Activated naive CD4-positive, alpha-beta T cell (primary cell): ENCODE data around the gene TENT5C.
"Not testable (repeated sequence)": the region's sequence is repeated elsewhere in the genome, so short reads cannot be mapped to it uniquely, and the experiment has no call there.

Source experiments
- DNase-seq, 4 experiments: peaks; one replicate each; lab custom pipeline; 2025; lab: John Stamatoyannopoulos, UW

TENT5C gene

GRCh38 chr1:117605774-117606648, at the start of gene TENT5C:
Gene TENT5C (plus strand): TSS chr1:117606048. CDS start chr1:117622869, 16,821 bp downstream.
- peak; percentile 87 to 99 (median 94) for DNase-seq

- no peak for DNase-seq
These were observed 49.5 kb upstream of the TENT5C start for GRCh38 chr1:117556341-117556740.

- no peak for DNase-seq
These were observed 48.9 kb upstream of the TENT5C start for GRCh38 chr1:117556976-117557375.

DNA sequence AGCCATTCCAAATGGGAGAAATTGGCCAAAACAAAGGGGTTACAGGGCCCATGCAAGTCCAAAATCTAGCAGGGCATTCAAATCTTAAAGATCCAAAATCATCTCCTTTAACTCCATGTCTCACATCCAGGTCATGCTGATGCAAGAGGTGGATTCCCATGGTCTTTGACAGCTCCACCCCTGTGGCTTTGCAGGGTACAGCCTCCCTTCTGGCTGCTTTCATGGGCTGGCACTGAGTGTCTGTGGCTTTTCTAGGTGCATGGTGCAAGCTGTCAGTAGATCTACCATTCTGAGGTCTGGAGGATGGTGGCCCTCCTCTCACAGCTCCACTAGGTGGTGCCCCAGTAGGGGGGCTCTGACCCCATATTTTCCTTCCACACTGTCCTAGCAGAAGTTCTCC, 47.4 kb upstream of the TENT5C start:
- not testable (repeated sequence) for DNase-seq

- no peak for DNase-seq
These were observed 46.7 kb upstream of the TENT5C start for GRCh38 chr1:117559139-117559538.

DNA sequence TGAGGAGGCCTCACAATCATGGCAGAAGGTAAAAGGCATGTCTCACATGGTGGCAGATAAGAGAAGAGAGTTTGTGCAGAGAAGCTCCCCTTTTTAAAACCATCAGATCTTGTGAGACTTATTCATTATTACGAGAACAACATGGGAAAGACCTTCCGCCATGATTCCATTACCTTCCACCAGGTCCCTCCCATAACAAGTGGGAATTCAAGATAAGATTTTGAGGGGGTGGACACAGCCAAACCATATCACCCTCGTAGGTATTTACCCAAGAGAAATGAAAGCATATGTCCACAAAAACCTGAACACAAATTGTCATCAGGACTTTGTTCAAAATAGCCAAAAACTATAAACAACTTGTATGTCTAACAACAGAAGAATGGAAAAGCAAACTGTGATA, 45.9 kb upstream of the TENT5C start:
- DNase-seq = no peak

GRCh38 chr1:117561071-117561470, 44.8 kb upstream of the TENT5C start:
- no peak for DNase-seq

- no peak for DNase-seq
These were observed 44.3 kb upstream of the TENT5C start for GRCh38 chr1:117561551-117561950.

DNA sequence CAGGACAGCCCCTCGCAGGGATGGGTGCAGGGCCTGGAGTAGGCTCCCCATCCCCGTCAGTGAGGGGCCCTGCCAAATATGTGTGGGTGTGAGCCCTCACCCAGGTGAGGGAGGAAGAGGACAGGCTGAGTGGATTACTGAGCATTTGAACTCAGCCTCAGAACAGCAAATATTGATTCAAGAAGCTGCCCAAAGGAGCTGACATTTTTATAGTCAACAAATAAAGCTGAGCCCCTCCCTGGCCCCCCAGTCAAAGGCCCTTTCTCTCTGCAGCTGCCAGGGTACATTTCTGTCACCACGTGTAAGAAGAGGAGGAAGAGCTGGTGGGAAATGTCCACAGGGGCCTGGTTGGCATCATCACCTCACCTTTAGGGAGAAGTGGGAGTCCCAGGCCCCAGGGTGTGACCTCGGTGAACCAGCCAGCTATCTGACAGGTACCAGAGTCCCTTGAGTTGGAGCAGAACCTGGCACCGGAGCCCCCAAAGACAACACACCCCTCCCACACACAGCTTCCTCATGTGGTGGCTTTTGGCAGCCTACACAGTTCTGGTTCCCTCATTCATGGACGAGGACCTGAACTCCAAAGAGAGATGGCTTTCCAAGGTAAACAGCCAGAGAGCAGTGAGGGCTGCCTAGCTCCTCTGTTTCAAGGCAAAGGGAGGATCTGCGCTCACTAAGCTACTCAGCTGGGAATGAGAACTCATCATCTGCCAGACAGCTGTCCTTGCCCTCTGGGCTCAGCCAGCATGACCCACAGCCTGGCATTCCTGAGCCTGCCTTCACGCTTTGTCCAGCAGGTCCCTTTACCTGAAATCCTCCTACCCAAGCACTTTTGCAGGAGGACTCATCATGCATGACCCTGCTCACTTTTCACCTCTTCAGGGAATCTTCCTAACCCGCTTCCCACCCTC, 43.0 kb upstream of the TENT5C start:
- no peak for DNase-seq

GRCh38 chr1:117563492-117563875, 42.4 kb upstream of the TENT5C start:
- DNase-seq = no peak

DNA sequence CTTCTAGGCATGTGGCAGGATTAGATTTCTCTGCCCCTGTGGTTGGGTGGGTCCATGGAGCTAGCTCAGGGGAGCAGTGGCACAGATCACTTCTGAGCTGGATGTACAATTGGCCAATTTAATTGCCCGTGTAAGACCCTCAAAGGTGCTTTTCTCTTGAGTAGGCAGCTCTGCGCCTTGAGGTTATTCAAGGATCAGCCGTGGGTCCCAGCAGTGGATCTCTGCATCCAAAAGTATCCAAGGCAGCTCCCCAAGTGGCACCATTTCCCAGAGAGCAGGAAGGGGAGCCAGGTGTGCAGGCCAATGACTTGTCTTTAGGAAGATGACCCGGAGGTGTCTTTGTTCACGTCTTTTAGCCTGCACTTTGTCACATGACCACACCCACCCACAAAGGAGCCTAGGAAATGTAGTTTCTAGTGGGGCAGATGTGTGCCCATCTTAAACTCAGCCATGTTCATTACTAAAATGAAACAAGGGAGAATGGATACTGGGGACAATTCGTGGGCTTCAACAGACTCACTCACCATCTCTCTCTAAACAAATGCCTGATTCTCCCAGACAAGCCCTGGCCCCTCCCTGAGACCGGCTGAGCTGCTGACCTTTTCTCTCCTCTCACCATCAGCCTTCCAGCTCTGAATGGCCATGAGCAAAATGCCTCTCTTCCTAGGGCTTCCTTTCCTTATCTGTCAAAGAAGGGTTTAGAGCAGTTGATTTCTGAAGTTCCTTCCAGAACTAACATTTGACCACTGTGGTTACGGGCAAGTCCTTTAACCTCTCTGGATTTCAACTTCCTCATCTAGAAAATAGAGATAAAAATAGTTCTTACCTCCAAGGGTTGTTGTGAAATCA, 41.4 kb upstream of the TENT5C start:
- no peak for DNase-seq

- DNase-seq = no peak
These were observed 40.7 kb upstream of the TENT5C start for GRCh38 chr1:117565076-117565556.

GRCh38 chr1:117565745-117566455, 39.9 kb upstream of the TENT5C start:
- no peak for DNase-seq

DNA sequence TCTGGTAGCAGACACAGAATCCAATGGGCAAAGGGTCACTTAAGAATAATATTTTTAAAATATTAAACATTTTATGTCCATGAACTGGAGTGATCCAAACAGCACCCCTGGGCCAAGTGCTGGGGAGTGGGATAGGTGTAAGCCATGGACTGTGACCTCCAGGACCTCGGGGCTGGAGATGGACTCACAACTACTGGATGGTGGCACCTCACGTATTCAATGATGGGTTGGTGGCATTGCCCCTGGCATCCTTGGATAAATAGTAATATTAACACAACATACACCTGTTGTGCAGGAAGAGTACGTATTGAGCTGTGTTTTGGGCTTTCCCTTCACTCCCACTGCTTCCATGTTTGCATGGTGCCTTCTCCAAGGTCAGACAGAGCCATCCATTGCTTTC, 39.3 kb upstream of the TENT5C start:
- no peak for DNase-seq

- DNase-seq = no peak
These were observed 38.4 kb upstream of the TENT5C start for GRCh38 chr1:117567435-117567834.

GRCh38 chr1:117567976-117568375, 37.9 kb upstream of the TENT5C start:
- no peak for DNase-seq

- no peak for DNase-seq
These were observed 36.8 kb upstream of the TENT5C start for GRCh38 chr1:117568999-117569398.

DNA sequence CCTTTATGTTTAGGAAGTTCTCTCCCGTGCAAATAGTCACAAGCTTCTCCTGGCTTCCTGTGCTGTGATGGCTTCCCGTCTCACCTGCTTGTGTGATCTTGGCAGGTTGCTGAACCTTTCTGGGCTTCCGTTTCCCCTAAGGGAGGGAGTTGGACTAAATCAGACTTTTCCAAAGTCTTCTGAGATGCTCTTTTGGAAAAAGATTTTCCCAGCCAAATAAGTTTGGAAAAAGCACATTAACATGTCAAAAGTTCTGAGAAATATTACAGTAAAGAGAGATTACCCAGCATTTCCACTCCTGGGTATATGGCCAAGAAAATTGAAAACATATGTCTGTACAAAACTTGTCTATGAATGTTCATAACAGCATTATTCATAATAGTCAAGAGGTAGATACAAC, 36.0 kb upstream of the TENT5C start:
- DNase-seq = no peak

- no peak for DNase-seq
These were observed 34.8 kb upstream of the TENT5C start for GRCh38 chr1:117570988-117571409.

DNA sequence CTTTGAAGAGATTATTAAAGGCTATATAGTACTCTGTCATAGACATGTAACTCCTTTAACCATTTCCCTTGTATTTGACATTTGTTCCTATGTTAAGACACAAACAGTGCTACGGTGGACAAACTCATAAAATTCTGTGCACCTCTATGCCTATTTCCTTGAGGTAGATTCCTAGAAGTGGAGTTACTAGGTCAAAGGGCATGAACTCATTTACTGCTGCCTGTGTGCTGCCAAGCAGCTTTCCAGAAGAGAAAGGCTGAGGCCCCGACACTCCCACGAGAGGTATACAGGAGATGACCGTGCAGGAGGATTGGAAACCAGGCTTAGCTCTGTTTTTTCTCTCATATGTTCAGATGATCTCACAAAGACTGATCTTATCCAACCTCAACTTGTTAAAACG, 34.4 kb upstream of the TENT5C start:
- DNase-seq = no peak

DNA sequence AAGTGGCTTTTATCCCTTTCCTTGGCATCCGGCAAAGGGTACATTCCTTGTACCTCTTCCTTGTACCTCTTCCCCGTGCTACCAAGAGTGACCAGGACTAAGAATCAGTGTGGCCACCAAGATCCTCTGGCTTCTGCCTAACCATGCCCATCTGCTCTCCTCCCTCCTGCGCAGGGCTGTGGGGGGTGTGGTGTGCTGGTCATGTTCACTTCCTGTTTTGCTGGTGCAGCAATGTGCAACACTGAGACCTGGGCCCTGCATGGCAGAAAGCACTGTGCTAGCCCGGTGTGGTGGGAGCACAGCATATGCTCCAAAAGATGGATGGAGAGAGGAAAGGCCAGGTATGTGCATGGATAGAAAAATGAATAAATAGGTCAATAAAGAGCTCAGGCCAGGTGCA, 33.3 kb upstream of the TENT5C start:
- DNase-seq = peak in 1 of 4 experiments; percentile 13
